GM12865 (cell line): ENCODE data around the gene MEGF9.

ENCODE experiments used
- DNase-seq: peaks from one replicate; pipeline ENCODE4 v3.0.0; 2010; ENCODE audit warnings: low read depth
- H3K4me3 ChIP-seq: 2 replicates; pipeline ENCODE4 v1.5.1; 2011; ENCODE audit warnings: mild to moderate bottlenecking, low read depth, low read length, control low read depth
- TF ChIP-seq, protein P1 (sequence below): IDR thresholded peaks from 2 replicates; pipeline ENCODE4 v1.5.1; 2011; ENCODE audit warnings: low read length, control low read depth, low read depth, inconsistent platforms; ENCODE audit not compliant: insufficient read depth; ENCODE audit errors: missing control alignments

The MEGF9 gene

DNA sequence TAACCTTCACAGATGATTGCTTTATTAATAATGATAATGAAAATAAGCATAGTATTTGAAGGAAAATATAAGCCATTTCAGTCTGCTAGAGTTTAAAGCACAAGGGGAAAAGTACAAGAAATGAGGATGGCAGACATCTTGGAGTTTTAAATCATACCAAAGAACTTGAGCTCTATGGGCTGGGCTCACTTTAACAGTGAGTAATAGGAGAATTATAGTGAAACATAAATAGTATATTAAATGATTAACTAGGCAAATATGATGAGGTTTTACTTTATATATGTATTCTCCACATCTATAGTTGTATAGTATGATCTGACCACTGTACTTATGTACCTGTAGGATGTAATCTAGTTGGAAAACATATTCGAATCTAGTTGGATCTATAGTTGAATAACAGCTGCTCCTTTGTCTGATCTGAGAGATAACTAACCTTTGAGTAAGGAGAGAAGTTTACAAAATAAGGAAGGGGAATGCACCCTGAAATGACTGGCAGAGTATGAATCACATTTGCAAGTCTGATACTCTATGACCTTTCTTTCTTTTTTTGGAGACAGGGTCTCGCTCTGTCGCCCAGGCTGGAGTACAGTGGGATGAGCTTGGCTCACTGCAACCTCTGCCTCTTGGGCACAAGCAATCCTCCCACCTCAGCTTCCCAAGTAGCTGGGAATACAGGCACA, 17.6 kb downstream of the MEGF9 start:
- no peak for DNase-seq
- TF ChIP-seq, protein P1, sequence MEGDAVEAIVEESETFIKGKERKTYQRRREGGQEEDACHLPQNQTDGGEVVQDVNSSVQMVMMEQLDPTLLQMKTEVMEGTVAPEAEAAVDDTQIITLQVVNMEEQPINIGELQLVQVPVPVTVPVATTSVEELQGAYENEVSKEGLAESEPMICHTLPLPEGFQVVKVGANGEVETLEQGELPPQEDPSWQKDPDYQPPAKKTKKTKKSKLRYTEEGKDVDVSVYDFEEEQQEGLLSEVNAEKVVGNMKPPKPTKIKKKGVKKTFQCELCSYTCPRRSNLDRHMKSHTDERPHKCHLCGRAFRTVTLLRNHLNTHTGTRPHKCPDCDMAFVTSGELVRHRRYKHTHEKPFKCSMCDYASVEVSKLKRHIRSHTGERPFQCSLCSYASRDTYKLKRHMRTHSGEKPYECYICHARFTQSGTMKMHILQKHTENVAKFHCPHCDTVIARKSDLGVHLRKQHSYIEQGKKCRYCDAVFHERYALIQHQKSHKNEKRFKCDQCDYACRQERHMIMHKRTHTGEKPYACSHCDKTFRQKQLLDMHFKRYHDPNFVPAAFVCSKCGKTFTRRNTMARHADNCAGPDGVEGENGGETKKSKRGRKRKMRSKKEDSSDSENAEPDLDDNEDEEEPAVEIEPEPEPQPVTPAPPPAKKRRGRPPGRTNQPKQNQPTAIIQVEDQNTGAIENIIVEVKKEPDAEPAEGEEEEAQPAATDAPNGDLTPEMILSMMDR: no peak
- no peak overlapping the region for H3K4me3 ChIP-seq

DNA sequence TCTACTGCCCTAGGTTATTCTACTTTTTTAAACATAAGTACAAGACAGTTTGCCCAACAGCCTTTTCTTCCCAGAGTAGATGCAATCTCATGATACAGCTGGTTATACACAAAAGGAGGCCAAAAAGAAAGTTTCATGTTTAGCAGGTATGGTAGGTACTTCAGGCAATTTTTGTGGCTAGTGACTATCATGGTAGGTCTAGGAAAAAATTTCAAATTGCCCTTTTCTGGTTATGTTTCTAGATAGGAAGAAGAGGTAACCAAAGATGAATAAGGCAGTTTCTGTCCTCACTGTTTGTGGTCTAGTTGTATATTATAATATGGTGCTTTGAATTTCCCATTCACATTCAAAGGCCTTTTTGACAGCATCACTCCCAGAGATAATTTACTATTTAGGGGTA, 19.7 kb downstream of the MEGF9 start:
- no peak overlapping the region for H3K4me3 ChIP-seq
- TF ChIP-seq, protein P1: no peak
- DNase-seq: no peak

DNA sequence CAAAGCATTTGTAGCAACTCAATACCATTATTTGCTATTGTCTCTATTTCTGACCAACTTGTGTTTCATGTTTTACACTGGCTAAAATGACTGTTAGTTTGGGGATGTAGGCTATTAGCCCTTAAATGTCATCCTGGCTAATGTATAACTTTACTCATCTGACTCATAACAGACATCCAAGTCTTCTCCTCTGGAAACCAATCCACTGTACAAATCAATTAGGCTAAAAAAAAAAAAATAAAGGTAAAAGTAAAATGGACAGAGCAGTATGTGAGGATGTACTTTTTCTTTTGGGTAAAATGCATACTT, 20.6 kb downstream of the MEGF9 start:
- no peak overlapping the region for H3K4me3 ChIP-seq
- TF ChIP-seq, protein P1: no peak
- no peak for DNase-seq

DNA sequence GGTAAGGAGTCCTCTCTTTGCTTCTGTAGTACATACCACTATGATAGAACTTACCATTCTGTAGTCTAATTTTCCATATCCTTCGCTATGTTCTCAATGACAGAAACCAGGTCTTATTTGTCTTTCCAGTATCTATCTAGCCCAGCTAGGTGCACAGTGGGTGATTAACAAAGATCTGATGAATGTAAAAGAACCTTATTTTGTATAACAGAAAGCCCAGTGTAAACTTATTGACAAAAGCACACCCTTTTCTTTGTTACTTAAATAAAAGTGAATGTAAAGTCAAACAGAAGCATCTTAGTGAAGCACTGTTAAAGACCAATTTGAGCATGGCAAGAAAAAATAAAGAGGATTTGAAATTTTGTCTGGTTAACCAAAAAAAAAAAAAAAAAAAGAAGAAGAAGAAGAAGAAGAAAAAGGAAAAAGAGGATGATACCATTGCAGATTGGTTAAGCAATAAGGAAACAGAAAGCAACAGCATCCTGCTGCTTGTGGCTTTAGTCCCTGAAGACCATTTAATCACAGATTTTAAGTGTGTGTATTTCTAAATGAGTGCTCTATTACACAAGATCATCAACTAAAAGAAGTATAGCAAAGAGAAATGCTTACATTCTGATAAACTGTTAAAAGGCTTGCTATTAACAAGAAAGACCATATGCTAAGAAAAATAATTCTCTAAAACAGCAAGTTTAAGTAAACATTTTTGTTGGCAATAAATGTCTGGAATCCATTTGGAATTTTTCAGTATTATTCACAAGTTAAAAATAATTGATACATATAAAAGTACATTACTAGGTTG, 21.2 kb downstream of the MEGF9 start:
- TF ChIP-seq, protein P1: no peak
- no peak overlapping the region for H3K4me3 ChIP-seq
- DNase-seq: peak; percentile 35

DNA sequence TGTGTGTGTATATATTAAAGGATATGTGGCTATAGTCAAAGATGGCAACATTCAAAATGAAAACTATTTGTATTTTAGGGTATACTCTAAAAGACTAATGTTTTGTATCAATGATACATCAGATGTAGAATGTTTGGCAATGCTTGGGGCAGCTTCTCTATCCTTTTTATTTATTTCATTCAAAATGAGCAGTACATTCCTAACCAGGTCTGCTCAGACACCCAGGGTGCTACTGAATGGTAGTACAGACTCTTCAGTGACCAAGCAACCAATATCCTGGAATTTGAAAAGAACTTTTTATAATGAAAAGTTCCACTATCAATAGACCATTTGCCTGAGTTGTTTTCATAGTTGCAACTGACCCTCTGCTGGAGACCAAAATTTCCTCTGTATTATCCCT, 23.9 kb downstream of the MEGF9 start:
- H3K4me3 ChIP-seq: no peak overlapping the region
- no peak for DNase-seq
- TF ChIP-seq, protein P1: no peak

DNA sequence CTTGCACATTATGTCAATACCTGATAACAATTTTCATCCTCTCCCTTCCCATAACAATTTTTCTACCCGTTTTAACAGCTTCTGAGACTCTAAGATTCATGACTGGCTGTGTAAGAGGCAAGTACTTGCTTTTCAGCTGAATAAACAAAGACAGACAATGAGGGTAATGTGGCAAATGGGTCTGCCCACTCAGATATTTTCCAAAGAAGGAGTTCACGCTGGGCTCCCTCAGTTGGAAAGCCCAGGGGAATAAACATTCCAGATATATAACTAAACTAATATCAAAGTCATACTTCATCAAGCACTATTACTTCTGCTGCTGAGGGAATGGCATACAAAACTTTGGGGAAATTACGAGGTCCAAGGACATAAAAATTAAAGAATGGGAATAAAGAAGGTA, 24.4 kb downstream of the MEGF9 start:
- TF ChIP-seq, protein P1: no peak

More for the DNA sequence above, 24.4 kb downstream of the MEGF9 start:
- no peak overlapping the region for H3K4me3 ChIP-seq
- DNase-seq: no peak
